Stimulated activated CD4-positive, alpha-beta T cell treated with anti-CD3 and anti-CD28 coated beads, Interleukin-12 subunit alpha, Interleukin-12 subunit beta, amount 100 ng/mL, for 48 hours (primary cell): ENCODE data around the gene NOX4.
"Not testable (repeated sequence)": the region's sequence is repeated elsewhere in the genome, so short reads cannot be mapped to it uniquely, and the experiment has no call there.

ENCODE experiments used
- DNase-seq, 3 donors: peaks; one replicate each; pipeline ENCODE4 v3.0.0-alpha.2; 2020; ENCODE audit warnings: low read depth in 2 of 3, low spot score in 1 of 3

The NOX4 gene

DNA sequence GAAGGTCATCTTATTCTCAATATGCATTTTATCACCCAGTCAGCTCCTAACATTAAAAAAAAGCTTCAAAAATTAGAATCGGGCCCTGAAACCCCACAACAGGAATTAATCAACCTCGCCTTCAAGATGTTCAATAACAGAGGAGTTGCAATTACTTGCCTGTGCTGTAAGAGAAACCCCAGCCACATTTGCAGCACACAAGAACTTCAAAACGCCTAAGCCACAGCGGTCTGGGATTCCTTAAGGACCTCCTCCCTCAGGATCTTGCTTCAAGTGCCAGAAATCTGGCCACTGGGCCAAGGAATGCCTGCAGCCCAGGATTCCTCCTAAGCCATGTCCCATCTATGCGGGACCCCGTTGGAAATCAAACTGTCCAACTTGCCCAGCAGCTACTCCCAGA is 108.2 kb downstream of the NOX4 start:
- DNase-seq: not testable (repeated sequence)

DNA sequence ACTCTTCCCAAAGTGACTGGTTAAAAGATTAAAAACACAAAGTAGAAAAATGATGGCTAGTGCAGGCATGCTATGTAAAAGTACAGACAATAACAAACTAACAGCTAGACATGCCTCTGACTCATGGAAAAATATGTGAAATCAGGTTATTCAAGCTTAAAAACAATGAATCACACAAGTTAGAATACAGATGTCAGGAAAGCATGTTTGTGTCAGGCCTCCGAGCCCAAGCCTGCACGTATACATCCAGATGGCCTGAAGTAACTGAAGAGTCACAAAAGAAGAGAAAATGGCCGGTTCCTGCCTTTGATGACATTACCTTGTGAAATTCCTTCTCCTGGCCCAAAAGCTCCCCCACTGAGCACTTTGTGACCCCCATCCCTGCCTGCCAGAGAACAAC is 110.1 kb downstream of the NOX4 start:
- no peak for DNase-seq

GRCh38 chr11:89379976-89380771 is 111.0 kb downstream of the NOX4 start:
- not testable (repeated sequence) for DNase-seq

GRCh38 chr11:89378986-89379385 is 112.2 kb downstream of the NOX4 start:
- not testable (repeated sequence) for DNase-seq

- not testable (repeated sequence) for DNase-seq
Observed at GRCh38 chr11:89369356-89369755, 121.8 kb downstream of the NOX4 start.

GRCh38 chr11:89364856-89365255 is 126.3 kb downstream of the NOX4 start:
- not testable (repeated sequence) for DNase-seq

- DNase-seq: no peak
Observed at GRCh38 chr11:89361734-89362133, 129.4 kb downstream of the NOX4 start.

- DNase-seq: not testable (repeated sequence)
Observed at GRCh38 chr11:89359208-89359607, 132.0 kb downstream of the NOX4 start.

DNA sequence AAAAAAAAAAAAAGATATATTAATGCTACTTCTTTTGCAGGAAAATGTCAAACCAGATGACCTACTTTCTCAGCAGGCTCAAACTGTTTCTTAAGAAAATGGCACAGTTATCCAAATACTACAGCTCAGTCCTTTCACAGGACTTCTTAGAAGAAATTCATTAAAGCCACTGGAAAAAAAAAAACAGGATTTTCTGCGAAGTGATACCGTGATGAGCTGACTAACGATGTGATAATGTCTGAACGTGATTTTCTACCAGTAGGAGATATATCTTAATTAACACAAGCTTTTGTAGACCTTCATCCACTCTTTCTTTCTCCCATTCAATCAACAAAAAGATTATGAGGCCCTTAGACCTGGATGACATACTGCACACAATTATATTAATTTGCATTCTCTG is 132.4 kb downstream of the NOX4 start:
- DNase-seq: no peak

DNA sequence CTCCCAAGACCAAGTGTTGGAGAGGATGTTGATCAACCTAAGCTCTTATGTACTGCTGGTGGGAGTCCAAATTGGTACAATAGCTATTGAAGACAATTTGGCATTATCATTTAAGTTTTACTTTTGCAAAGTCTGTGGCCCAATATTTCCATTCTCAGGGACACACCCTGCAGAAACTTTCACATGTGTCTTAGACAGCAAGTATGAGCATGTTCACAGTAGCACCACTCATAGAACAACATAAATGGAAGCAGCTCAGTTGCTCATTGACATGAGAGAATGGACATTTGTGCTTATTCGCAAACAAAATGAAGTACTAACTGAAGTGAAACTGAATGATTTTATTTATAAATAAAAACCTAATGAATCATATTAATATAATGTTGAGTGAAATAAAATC is 135.5 kb downstream of the NOX4 start:
- no peak for DNase-seq

GRCh38 chr11:89354513-89354912 is 136.7 kb downstream of the NOX4 start:
- DNase-seq: not testable (repeated sequence)

GRCh38 chr11:89347071-89347470 is 144.1 kb downstream of the NOX4 start:
- no peak for DNase-seq

GRCh38 chr11:89346601-89347000 is 144.6 kb downstream of the NOX4 start:
- DNase-seq: no peak

GRCh38 chr11:89342880-89343572 is 148.1 kb downstream of the NOX4 start:
- DNase-seq: not testable (repeated sequence)

- not testable (repeated sequence) for DNase-seq
Observed at GRCh38 chr11:89340450-89340849, 150.7 kb downstream of the NOX4 start.

GRCh38 chr11:89338073-89338472 is 153.1 kb downstream of the NOX4 start:
- not testable (repeated sequence) for DNase-seq

GRCh38 chr11:89337100-89337650 is 154.0 kb downstream of the NOX4 start:
- DNase-seq: not testable (repeated sequence)

DNA sequence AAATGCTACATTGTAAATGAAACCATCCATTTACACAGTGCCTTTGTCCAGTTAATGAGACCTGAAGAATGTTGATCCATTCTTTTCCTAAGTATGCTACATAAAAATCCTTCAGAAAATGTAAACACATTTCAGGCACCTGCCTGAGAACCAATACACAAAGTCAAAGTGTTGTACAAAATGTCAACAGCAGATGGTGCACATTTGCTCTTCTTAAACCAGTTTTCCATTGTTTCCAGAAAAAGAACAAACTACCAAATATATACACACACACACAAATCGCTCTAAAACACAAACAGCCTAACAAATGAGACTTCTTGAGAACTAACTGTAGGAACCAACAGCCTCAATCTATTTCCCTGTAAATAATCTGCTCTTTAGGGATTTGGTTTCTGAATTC is 157.5 kb downstream of the NOX4 start:
- DNase-seq: not testable (repeated sequence)

- not testable (repeated sequence) for DNase-seq
Observed at GRCh38 chr11:89331940-89332339, 159.2 kb downstream of the NOX4 start.

DNA sequence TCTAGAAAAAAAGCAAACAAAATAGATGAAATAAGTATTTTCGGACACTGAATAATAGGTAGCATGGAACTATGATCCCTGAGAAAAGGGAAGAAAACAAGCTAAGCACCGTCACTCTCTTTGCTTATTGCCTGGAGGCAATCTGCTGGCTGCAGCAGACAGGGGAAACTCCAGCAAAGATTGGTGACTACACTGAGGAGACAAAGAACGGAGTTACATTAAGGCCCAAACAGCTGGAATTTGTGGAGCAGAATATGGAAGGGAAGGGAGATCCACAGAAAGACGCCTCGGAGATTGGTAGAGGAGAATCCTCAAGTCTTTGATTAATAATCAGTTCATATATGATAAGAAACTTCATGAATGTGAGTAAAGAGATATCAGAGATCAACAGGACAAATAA is 163.3 kb downstream of the NOX4 start:
- no peak for DNase-seq

GRCh38 chr11:89321401-89321800 is 169.8 kb downstream of the NOX4 start:
- no peak for DNase-seq

DNA sequence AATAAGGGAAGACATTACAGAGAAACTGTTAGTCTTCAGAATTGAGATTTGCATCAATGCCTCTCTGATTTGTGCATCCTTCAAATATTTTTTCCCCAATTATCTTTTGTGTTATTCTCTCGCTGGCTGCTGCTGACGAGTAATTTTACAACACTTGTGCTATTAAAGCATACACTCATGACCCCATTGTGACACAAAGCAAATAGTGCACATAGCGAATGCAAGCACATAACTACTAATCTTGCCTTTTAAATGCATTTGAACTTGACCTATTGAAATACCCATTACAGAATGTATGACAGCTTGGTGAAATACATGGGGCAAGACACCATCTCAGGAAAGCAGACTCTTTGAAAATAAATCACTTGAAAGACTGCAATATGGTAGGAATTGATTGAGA is 180.6 kb downstream of the NOX4 start:
- DNase-seq: not testable (repeated sequence)
